Fibroblast of pulmonary artery (primary cell): Measurements from ENCODE around the gene SEMA7A.

Experiments
- DNase-seq: peaks from one replicate; pipeline ENCODE4 v3.0.0-alpha.2; 2010; ENCODE audit warnings: low read depth
- H3K4me3 ChIP-seq: replicated peaks from 2 replicates; pipeline ENCODE4 v1.5.1; 2011; ENCODE audit warnings: low read depth, mild to moderate bottlenecking, control low read depth, low read length, moderate library complexity
- CTCF ChIP-seq: IDR thresholded peaks from 2 replicates; pipeline ENCODE4 v1.5.1; 2011; ENCODE audit warnings: mild to moderate bottlenecking, control low read depth, low read length, inconsistent platforms; ENCODE audit errors: missing control alignments

Gene SEMA7A

GRCh38 chr15:74412159-74412558 is 21.6 kb downstream of the SEMA7A start:
- H3K4me3 ChIP-seq = no peak overlapping the region
- DNase-seq = no peak
- TF ChIP-seq CTCF = no peak

GRCh38 chr15:74411686-74412085 is 22.1 kb downstream of the SEMA7A start:
- TF ChIP-seq CTCF = no peak
- no peak for DNase-seq
- no peak overlapping the region for H3K4me3 ChIP-seq

GRCh38 chr15:74410502-74410901 is 23.3 kb downstream of the SEMA7A start:
- no peak overlapping the region for H3K4me3 ChIP-seq
- no peak for TF ChIP-seq CTCF
- DNase-seq = no peak

- TF ChIP-seq CTCF = no peak
- no peak for DNase-seq
- H3K4me3 ChIP-seq = no peak overlapping the region
Observed at GRCh38 chr15:74409225-74409624, 24.5 kb downstream of the SEMA7A start.

- no peak overlapping the region for H3K4me3 ChIP-seq
- DNase-seq = no peak
- no peak for TF ChIP-seq CTCF
Observed at GRCh38 chr15:74408815-74409214, 24.9 kb downstream of the SEMA7A start.

GRCh38 chr15:74408385-74408784 is 25.4 kb downstream of the SEMA7A start:
- H3K4me3 ChIP-seq = no peak overlapping the region
- no peak for DNase-seq
- TF ChIP-seq CTCF = no peak

GRCh38 chr15:74406992-74407705 is 26.6 kb downstream of the SEMA7A start:
- no peak overlapping the region for H3K4me3 ChIP-seq
- peak; percentile 1 for TF ChIP-seq CTCF
- peak; percentile 83 for DNase-seq
